Coronary artery (tissue), 2 donors: ENCODE results near the gene SH3BP5.

ENCODE experiments used
- DNase-seq: peaks from one replicate; pipeline ENCODE4 v3.0.0-alpha.2; 2017; ENCODE audit warnings: low spot score
- H3K27ac ChIP-seq, 2 donors: fragments of 200-600 bp; sonication (generic); one replicate each; pipeline ENCODE4 v1.5.1; 2016 to 2019
- H3K4me3 ChIP-seq: fragments of 200-600 bp; sonication (generic); 2 replicates; pipeline ENCODE4 v1.5.1; 2016; ENCODE audit warnings: mild to moderate bottlenecking, moderate library complexity
- TF ChIP-seq, protein P1 (sequence below): fragments of 200-600 bp; sonication (generic); IDR thresholded peaks from one replicate; pipeline ENCODE4 v1.5.1; 2019; ENCODE audit warnings: antibody characterized with exemption

SH3BP5 gene

GRCh38 chr3:15337963-15338362 is 5.6 kb upstream of the SH3BP5 start:
- Histone ChIP-seq H3K27ac (no peak overlapping the region), H3K4me3 (no peak overlapping the region)
- no peak for DNase-seq
- TF ChIP-seq, protein P1, sequence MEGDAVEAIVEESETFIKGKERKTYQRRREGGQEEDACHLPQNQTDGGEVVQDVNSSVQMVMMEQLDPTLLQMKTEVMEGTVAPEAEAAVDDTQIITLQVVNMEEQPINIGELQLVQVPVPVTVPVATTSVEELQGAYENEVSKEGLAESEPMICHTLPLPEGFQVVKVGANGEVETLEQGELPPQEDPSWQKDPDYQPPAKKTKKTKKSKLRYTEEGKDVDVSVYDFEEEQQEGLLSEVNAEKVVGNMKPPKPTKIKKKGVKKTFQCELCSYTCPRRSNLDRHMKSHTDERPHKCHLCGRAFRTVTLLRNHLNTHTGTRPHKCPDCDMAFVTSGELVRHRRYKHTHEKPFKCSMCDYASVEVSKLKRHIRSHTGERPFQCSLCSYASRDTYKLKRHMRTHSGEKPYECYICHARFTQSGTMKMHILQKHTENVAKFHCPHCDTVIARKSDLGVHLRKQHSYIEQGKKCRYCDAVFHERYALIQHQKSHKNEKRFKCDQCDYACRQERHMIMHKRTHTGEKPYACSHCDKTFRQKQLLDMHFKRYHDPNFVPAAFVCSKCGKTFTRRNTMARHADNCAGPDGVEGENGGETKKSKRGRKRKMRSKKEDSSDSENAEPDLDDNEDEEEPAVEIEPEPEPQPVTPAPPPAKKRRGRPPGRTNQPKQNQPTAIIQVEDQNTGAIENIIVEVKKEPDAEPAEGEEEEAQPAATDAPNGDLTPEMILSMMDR = no peak

DNA sequence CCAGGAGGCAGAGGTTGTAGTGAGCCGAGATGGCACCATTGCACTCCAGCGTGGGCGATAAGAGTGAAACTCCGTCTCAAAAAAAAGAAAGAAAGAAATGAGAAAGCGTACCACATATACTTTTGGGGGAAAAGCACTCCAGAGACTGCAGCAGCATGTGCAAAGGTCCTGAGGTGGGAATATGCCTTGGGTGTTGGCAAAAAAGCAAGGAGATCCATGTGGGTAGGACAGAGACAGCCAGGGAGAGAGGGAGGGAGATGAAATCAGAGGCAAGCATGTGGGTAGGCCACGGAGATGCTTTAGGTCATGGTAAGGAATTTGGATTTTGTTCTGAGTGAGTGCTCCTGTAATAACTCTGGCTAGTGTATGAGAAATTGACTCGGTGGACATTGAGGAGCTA is 3.7 kb upstream of the SH3BP5 start:
- no peak overlapping the region for H3K27ac ChIP-seq
- TF ChIP-seq, protein P1 = no peak
- no peak for DNase-seq
- no peak overlapping the region for H3K4me3 ChIP-seq

GRCh38 chr3:15333956-15334263 is 1.5 kb upstream of the SH3BP5 start:
- H3K4me3 ChIP-seq = no peak overlapping the region
- no peak overlapping the region for H3K27ac ChIP-seq
- no peak for DNase-seq
- TF ChIP-seq, protein P1 = no peak

DNA sequence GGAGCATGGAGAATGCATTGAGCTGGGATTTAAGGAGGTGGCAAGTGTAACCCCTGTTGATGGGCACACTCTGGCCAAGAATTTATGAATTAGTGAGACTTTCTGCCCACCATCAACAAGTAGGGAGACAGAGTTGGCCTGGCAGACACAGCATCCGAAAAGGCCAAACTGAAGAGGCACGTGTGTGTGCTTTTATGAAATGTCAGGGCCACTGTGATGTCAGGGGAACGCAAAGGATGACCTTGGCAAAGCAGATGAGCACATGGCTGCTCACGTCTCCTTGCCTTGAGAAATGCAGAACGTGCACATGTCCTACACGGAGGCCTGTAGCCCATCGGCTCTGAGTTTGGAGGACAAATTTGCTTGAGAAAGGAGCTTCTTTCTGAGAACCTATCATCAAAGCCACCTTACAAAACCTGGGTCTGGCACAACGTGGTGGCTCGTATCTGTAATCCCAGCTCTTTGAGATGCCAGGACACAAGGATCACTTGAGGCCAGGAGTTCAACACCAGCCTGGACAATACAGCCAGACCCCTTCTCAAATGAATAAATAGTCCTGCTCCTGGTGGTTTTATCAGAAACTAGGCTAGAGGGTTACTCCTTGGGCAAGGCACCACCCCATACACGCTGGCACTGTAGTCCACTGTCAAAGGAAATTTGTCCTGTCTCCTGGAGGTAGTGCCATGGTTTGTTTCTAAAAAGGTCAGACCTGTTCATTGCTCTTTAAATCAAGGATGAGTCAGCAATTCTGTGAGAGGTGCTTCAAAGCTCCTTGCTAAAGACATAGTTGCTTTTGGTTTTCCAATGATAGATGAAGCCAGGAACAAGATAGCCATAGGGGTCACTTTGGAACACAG is 941 bp upstream of the SH3BP5 start:
- H3K27ac ChIP-seq = peak overlapping the region in 1 of 2 donors; percentile 92
- peak overlapping the region; percentile 84 for H3K4me3 ChIP-seq
- no peak for DNase-seq
- TF ChIP-seq, protein P1 = no peak

DNA sequence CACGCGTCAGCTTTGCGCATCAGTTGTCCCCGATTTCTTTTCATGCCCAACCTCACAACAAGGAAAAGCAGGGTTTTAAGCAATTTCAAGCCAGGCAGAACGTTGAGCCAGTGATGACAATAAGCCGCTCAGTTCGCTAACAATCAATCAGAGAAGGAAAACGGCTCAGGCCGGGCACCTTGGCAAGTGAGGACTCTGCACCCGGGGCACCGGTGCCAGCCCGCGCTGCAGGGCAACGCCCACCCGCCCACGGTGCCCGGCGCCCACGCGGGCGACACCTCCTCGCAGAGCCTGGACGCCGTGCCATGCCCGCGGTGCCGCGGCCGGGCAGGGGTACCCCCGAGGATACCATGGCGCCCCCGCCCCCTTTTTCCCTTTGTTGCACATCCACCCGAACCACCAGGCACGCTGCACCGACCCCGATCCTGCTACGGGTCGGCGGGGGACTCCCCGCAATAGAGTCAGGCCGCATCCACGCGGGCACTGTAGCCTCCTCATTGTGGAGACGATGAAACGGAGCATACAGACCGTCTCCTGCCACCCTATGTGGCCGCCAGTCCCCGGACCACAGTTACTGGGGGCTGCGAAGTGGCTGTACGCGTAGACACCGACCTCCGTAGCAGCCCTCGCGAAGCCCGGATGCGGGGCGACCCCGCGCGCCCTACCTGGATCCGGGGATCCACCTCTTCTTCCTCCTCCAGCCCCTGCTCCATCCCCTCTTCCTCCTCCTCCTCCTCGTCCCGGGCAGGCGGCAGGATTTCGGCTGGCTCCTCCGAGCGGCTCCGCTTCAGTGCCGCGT is 581 bp downstream of the SH3BP5 start:
- peak overlapping the region; percentile 88 to 92 for H3K27ac ChIP-seq
- DNase-seq = peak; percentile 80
- TF ChIP-seq, protein P1 = no peak
- peak overlapping the region; percentile 84 for H3K4me3 ChIP-seq

GRCh38 chr3:15331072-15331605 is 1.2 kb downstream of the SH3BP5 start:
- no peak for DNase-seq
- TF ChIP-seq, protein P1 = no peak
- Histone ChIP-seq H3K4me3 (peak overlapping the region; percentile 84), H3K27ac (peak overlapping the region; percentile 88 to 92)
